ENCODE measurements around the gene MPRIP. TPM values are rescaled to one million over a fixed set of nuclear protein-coding genes. Genes with fewer than 3 reads are reported as not detected.

Gene MPRIP
- total RNA-seq, 1 experiment from 2014 or later, result 132 TPM

DNA sequence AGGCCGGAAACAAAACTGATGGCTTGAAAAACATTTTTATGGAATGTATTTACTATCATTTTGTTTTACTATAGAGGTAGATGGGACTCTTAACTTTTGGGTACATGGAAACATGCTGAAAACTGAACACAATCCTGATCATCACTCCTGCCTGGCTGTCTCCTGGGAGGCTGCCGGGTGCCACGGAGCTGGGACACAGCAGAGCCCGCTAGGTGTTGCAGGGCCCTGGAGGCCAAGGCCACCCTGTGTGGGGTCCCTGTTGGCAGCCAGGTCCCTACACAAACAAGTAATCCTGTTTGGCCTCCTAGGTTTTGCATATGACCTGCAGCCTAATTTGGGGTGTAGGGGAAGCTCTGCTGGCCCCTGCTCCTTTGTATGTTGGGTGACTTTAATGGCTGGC is 146.3 kb downstream of the MPRIP start:
- Mint-ChIP-seq H3K27me3 (ENCODE audit: low read depth) (no peaks in the 10 kb centered on the region), H3K4me1 (peaks cover 8 to 20% of the 10 kb centered on the region in 2 experiments), H3K9me3 (no peaks in the 10 kb centered on the region), H3K27ac (no peak overlapping the region), H3K36me3 (ENCODE audit: insufficient read depth in 1 of 3, low read depth in 3 of 3) (peaks cover 0 to 23% (median 9%) of the 10 kb centered on the region in 3 experiments; a peak in 4 of 7 replicates), H3K4me3 (no peak overlapping the region)
- H2BK12ac ChIP-seq (ENCODE audit: insufficient read length, low read depth, low read length), result no peak overlapping the region
- H3K79me2 ChIP-seq (ENCODE audit: insufficient read depth, low read length), result no peaks in the 10 kb centered on the region
- no peak overlapping the region for H2BK120ac ChIP-seq (ENCODE audit: low read depth, low read length, poor library complexity, severe bottlenecking)
- H3K4me1 ChIP-seq (ENCODE audit: insufficient read depth, low read length), result no peaks in the 10 kb centered on the region
- WGBS (ENCODE audit: extremely low coverage, insufficient read length, low lambda C conversion rate), result no CpG with 5 or more reads among the region's 4 CpGs
- H3K27ac ChIP-seq (ENCODE audit: insufficient read length, low read depth, low read length), result no peak overlapping the region
- H2BK15ac ChIP-seq (ENCODE audit: low read depth, low read length), result no peak overlapping the region
- no peak overlapping the region for H3K4ac ChIP-seq (ENCODE audit: low read depth, low read length)
- H4K91ac ChIP-seq (ENCODE audit: insufficient read length, low read depth, low read length), result no peak overlapping the region
- H3K79me1 ChIP-seq (ENCODE audit: insufficient read depth, low read depth, low read length, poor library complexity, severe bottlenecking), result no peaks in the 10 kb centered on the region
- no peak overlapping the region for H3K14ac ChIP-seq (ENCODE audit: insufficient read depth, low read length)
- no peak overlapping the region for H2AFZ ChIP-seq (ENCODE audit: low read length)
- no peaks in the 10 kb centered on the region for H3K27me3 ChIP-seq (ENCODE audit: insufficient read depth, low read length)
- no peak overlapping the region for H3T11ph ChIP-seq (ENCODE audit: low read length)
- no peaks in the 10 kb centered on the region for H4K20me1 ChIP-seq (ENCODE audit: control insufficient read depth, insufficient read depth, insufficient read length)
- H2BK20ac ChIP-seq (ENCODE audit: low read depth, low read length, poor library complexity, severe bottlenecking), result no peak overlapping the region
- no peak overlapping the region for H3K18ac ChIP-seq (ENCODE audit: insufficient read length, low read depth, low read length)
- no peak overlapping the region for H2BK5ac ChIP-seq (ENCODE audit: insufficient read length, low read length)
- H4K8ac ChIP-seq (replicated peaks; ENCODE audit: insufficient read length, low read depth, low read length), result no peak overlapping the region
- H3K23me2 ChIP-seq (ENCODE audit: insufficient read length, low read depth, low read length, poor library complexity, severe bottlenecking), result no peaks in the 10 kb centered on the region
- H3K23ac ChIP-seq (ENCODE audit: insufficient read length, low read depth, low read length), result no peak overlapping the region
- TF ChIP-seq, protein P1, sequence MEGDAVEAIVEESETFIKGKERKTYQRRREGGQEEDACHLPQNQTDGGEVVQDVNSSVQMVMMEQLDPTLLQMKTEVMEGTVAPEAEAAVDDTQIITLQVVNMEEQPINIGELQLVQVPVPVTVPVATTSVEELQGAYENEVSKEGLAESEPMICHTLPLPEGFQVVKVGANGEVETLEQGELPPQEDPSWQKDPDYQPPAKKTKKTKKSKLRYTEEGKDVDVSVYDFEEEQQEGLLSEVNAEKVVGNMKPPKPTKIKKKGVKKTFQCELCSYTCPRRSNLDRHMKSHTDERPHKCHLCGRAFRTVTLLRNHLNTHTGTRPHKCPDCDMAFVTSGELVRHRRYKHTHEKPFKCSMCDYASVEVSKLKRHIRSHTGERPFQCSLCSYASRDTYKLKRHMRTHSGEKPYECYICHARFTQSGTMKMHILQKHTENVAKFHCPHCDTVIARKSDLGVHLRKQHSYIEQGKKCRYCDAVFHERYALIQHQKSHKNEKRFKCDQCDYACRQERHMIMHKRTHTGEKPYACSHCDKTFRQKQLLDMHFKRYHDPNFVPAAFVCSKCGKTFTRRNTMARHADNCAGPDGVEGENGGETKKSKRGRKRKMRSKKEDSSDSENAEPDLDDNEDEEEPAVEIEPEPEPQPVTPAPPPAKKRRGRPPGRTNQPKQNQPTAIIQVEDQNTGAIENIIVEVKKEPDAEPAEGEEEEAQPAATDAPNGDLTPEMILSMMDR (conservative IDR thresholded peaks at IDR 0.05), result no peak
- no peak overlapping the region for H3K56ac ChIP-seq (ENCODE audit: insufficient read length, low read depth, low read length)
- no peak overlapping the region for H4K5ac ChIP-seq (ENCODE audit: insufficient read length, low read depth, low read length)
- DNase-seq, result no peak
- no peak overlapping the region for H3K4me2 ChIP-seq (ENCODE audit: insufficient read depth, insufficient read length, low read length)
- H2AK5ac ChIP-seq (ENCODE audit: insufficient read length, low read length), result no peak overlapping the region
- no peak overlapping the region for H3K9ac ChIP-seq (ENCODE audit: extremely low read depth, insufficient read length, low read length)
- no peaks in the 10 kb centered on the region for H3K9me3 ChIP-seq (ENCODE audit: control insufficient read depth, low read depth, low read length)

All from H9 (cell line).